GM23338 (cell line): ENCODE results near the gene INO80. TPM values are rescaled to one million over a fixed set of nuclear protein-coding genes. Genes with fewer than 3 reads are reported as not detected.

Source experiments
- ATAC-seq: fragments of 200-7000 bp; cut with Tn5 transposase; 3 replicates; pipeline ENCODE4 v1.9.1; 2020
- DNase-seq: peaks from one replicate; pipeline ENCODE4 v3.0.0-alpha.2; 2015; ENCODE audit warnings: low spot score
- H2AFZ ChIP-seq: fragments of 200-600 bp; sonication (generic); 2 replicates; pipeline ENCODE4 v1.8.0; 2016; ENCODE audit warnings: antibody characterized with exemption, mild to moderate bottlenecking, moderate library complexity
- H3F3A ChIP-seq: fragments of 200-600 bp; sonication (generic); replicated peaks from 2 replicates; pipeline ENCODE4 v1.8.0; 2017; ENCODE audit warnings: antibody characterized with exemption, mixed run types, low read depth
- H3K27ac ChIP-seq: fragments of 200-600 bp; sonication (generic); 2 replicates; pipeline ENCODE4 v1.6.1; 2016; ENCODE audit warnings: low read depth
- H3K27me3 ChIP-seq: fragments of 200-600 bp; sonication (generic); 2 replicates; pipeline ENCODE4 v1.8.0; 2016; ENCODE audit warnings: mild to moderate bottlenecking, mixed run types, moderate library complexity; ENCODE audit not compliant: insufficient read depth
- H3K36me3 ChIP-seq: fragments of 200-600 bp; sonication (generic); 2 replicates; pipeline ENCODE4 v1.8.0; 2016; ENCODE audit warnings: mild to moderate bottlenecking; ENCODE audit not compliant: insufficient read depth
- H3K4me1 ChIP-seq: fragments of 200-600 bp; sonication (generic); 2 replicates; pipeline ENCODE4 v1.8.0; 2016; ENCODE audit warnings: mild to moderate bottlenecking, moderate library complexity; ENCODE audit not compliant: insufficient read depth
- H3K4me2 ChIP-seq: fragments of 200-600 bp; sonication (generic); 2 replicates; pipeline ENCODE4 v1.7.1; 2017; ENCODE audit warnings: mixed run types
- H3K4me3 ChIP-seq: fragments of 200-600 bp; sonication (generic); 2 replicates; pipeline ENCODE4 v1.6.1; 2016; ENCODE audit warnings: mixed run types
- H3K79me2 ChIP-seq: fragments of 200-600 bp; sonication (generic); replicated peaks from 2 replicates; pipeline ENCODE4 v1.8.0; 2017; ENCODE audit warnings: mild to moderate bottlenecking; ENCODE audit not compliant: insufficient read depth
- H3K9me2 ChIP-seq: fragments of 200-600 bp; sonication (generic); 2 replicates; pipeline ENCODE4 v1.8.0; 2017; ENCODE audit not compliant: insufficient read depth
- H4K20me1 ChIP-seq: fragments of 200-600 bp; sonication (generic); replicated peaks from 2 replicates; pipeline ENCODE4 v1.8.0; 2017; ENCODE audit warnings: mild to moderate bottlenecking; ENCODE audit not compliant: insufficient read depth
- H3K27ac Mint-ChIP-seq: 2 replicates; pipeline ENCODE4 v1.8.0; 2020; ENCODE audit warnings: inconsistent platforms, mild to moderate bottlenecking, moderate library complexity, mixed read lengths
- H3K27me3 Mint-ChIP-seq: 3 replicates; pipeline ENCODE4 v1.8.0; 2022; ENCODE audit warnings: low read depth, mild to moderate bottlenecking, moderate library complexity, mixed read lengths, inconsistent platforms; ENCODE audit not compliant: insufficient read depth, poor library complexity
- H3K36me3 Mint-ChIP-seq: 3 replicates; pipeline ENCODE4 v1.8.0; 2021; ENCODE audit warnings: low read depth, mild to moderate bottlenecking, inconsistent platforms, moderate library complexity, mixed read lengths
- H3K4me1 Mint-ChIP-seq: 3 replicates; pipeline ENCODE4 v1.8.0; 2020; ENCODE audit warnings: mild to moderate bottlenecking, inconsistent platforms, mixed read lengths
- H3K4me3 Mint-ChIP-seq: 3 replicates; pipeline ENCODE4 v1.8.0; 2021; ENCODE audit warnings: moderate library complexity, mild to moderate bottlenecking, inconsistent platforms, mixed read lengths
- H3K9me3 Mint-ChIP-seq: 3 replicates; pipeline ENCODE4 v1.8.0; 2020; ENCODE audit warnings: moderate library complexity, mild to moderate bottlenecking, inconsistent platforms, mixed read lengths
- CREB1 ChIP-seq: fragments of 250-450 bp; sonication (Bioruptor Pico); IDR thresholded peaks from 2 replicates; pipeline ENCODE4 v1.5.0; 2020; ENCODE audit warnings: low read depth, mild to moderate bottlenecking, moderate library complexity
- CTCF ChIP-seq, 2 experiments: fragments of 200-600 bp in 1 of 2; sonication (generic) in 1 of 2; conservative IDR thresholded peaks; 2 replicates each; pipeline versions ENCODE4 v1.5.1 to v1.6.1; 2016 to 2017; ENCODE audit warnings: antibody characterized with exemption in 2 of 2, low read depth in 2 of 2, mild to moderate bottlenecking in 2 of 2, moderate library complexity in 1 of 2
- ETS1 ChIP-seq: IDR thresholded peaks from 2 replicates; pipeline ENCODE4 v1.6.1; 2016; ENCODE audit warnings: antibody characterized with exemption
- JUNB ChIP-seq: IDR thresholded peaks from one replicate; pipeline ENCODE4 v1.6.1; 2016; ENCODE audit warnings: antibody characterized with exemption; ENCODE audit not compliant: unreplicated experiment
- NANOG ChIP-seq: IDR thresholded peaks from 2 replicates; pipeline ENCODE4 v1.6.1; 2016; ENCODE audit warnings: antibody characterized with exemption, borderline replicate concordance
- POLR2AphosphoS5 ChIP-seq: IDR thresholded peaks from 2 replicates; pipeline ENCODE4 v1.6.1; 2016; ENCODE audit warnings: antibody characterized with exemption, low read depth
- STAT1 ChIP-seq: IDR thresholded peaks from one replicate; pipeline ENCODE4 v1.6.1; 2016; ENCODE audit warnings: antibody characterized with exemption; ENCODE audit not compliant: unreplicated experiment
- ZNF114 ChIP-seq: fragments of 250-450 bp; sonication (Bioruptor Pico); IDR thresholded peaks from 2 replicates; pipeline ENCODE4 v1.5.0; 2020; ENCODE audit warnings: mild to moderate bottlenecking, moderate library complexity
- ZNF462 ChIP-seq: fragments of 250-450 bp; sonication (Bioruptor Pico); IDR thresholded peaks from 2 replicates; pipeline ENCODE4 v1.5.0; 2020; ENCODE audit warnings: mild to moderate bottlenecking, moderate library complexity
- polyA plus RNA-seq: library from polyadenylated mRNA; unstranded; fragments of >200 nt; fragmentation: Nextera tagmentation; extraction: Ambion mirVana; gene quantifications from 2 replicates; pipeline ENCODE4 v1.2.1, GENCODE V29; 2016
- total RNA-seq: library from RNA; depleted of rRNA; stranded (reverse); fragments of >200 nt; shearing (Covaris generic); gene quantifications from 2 replicates; pipeline ENCODE4 v1.2.3, GENCODE V29; 2014

Gene INO80
- total and polyA plus RNA-seq, 2 experiments from 2014 or later, result 6.5 to 24.9 TPM

- Histone ChIP-seq H3K4me2 (no peak overlapping the region), H3K36me3 (no peaks in the 10 kb centered on the region), H3K4me1 (no peaks in the 10 kb centered on the region), H3K79me2 (peaks cover 100% of the 10 kb centered on the region), H2AFZ (no peak overlapping the region), H3K4me3 (no peak overlapping the region), H3K27me3 (no peaks in the 10 kb centered on the region), H3F3A (no peaks in the 10 kb centered on the region), H3K9me2 (no peaks in the 10 kb centered on the region), H3K27ac (no peak overlapping the region; the same call in 1 of the 2 replicates), H4K20me1 (peaks cover 12% of the 10 kb centered on the region)
- no peaks in the 10 kb centered on the region for H3K9me3 Mint-ChIP-seq
- ATAC-seq (no peak), DNase-seq (no peak)
- H3K4me3 Mint-ChIP-seq, result no peak overlapping the region
- peaks cover 22% of the 10 kb centered on the region for H3K36me3 Mint-ChIP-seq
- H3K27me3 Mint-ChIP-seq, result no peaks in the 10 kb centered on the region
- TF ChIP-seq NANOG (no peak), POLR2AphosphoS5 (no peak), CTCF (conservative IDR thresholded peaks at IDR 0.05; ENCODE audit: low read depth in 2 of 2) (no peak), JUNB (no peak)
- no peak overlapping the region for H3K27ac Mint-ChIP-seq
- peaks cover 4% of the 10 kb centered on the region; the same call in 2 of the 3 replicates for H3K4me1 Mint-ChIP-seq
These were observed 10.4 kb downstream of the INO80 start for GRCh38 chr15:41105348-41106334.

- H3K27ac Mint-ChIP-seq, result no peak overlapping the region
- TF ChIP-seq STAT1, result no peak
- no peak for TF ChIP-seq ZNF462 (CRISPR knock-in tag)
- no peak for TF ChIP-seq CREB1 (CRISPR knock-in tag)
- TF ChIP-seq POLR2AphosphoS5, result no peak
- TF ChIP-seq ZNF114 (CRISPR knock-in tag), result no peak
- no peak for TF ChIP-seq CTCF (conservative IDR thresholded peaks at IDR 0.05; ENCODE audit: low read depth in 2 of 2)
- TF ChIP-seq ETS1, result no peak
These were observed 11.8 kb downstream of the INO80 start for GRCh38 chr15:41104234-41104633.

More at GRCh38 chr15:41104234-41104633, 11.8 kb downstream of the INO80 start:
- no peaks in the 10 kb centered on the region for H3F3A ChIP-seq
- no peak overlapping the region for H3K4me3 ChIP-seq
- H3K79me2 ChIP-seq, result peaks cover 99% of the 10 kb centered on the region
- H2AFZ ChIP-seq, result no peak overlapping the region
- no peaks in the 10 kb centered on the region for H3K4me1 ChIP-seq
- ATAC-seq (no peak), DNase-seq (no peak)
- H3K27ac ChIP-seq, result no peak overlapping the region
- H4K20me1 ChIP-seq, result peaks cover 12% of the 10 kb centered on the region
- no peak overlapping the region for H3K4me2 ChIP-seq
- no peaks in the 10 kb centered on the region for H3K36me3 ChIP-seq
- H3K4me3 Mint-ChIP-seq, result no peak overlapping the region
- H3K4me1 Mint-ChIP-seq, result peaks cover 4% of the 10 kb centered on the region; the same call in 2 of the 3 replicates
- no peaks in the 10 kb centered on the region for H3K27me3 ChIP-seq
- peaks cover 22% of the 10 kb centered on the region for H3K36me3 Mint-ChIP-seq
- no peaks in the 10 kb centered on the region for H3K9me2 ChIP-seq
- no peaks in the 10 kb centered on the region for H3K9me3 Mint-ChIP-seq
- no peaks in the 10 kb centered on the region for H3K27me3 Mint-ChIP-seq
